ENCODE results near the gene KLF15. TPM values are rescaled to one million over a fixed set of nuclear protein-coding genes. Genes with fewer than 3 reads are reported as not detected.

The KLF15 gene
- total RNA-seq, 1 experiment from 2014 or later = 3.3 TPM

- Histone ChIP-seq H3K27ac (ENCODE audit: low read depth, low read length) (no peak overlapping the region), H3K4me1 (ENCODE audit: control insufficient read depth in 1 of 2, insufficient read depth in 2 of 2, low read length in 2 of 2) (no peaks in the 10 kb centered on the region), H3K9ac (ENCODE audit: low read length) (no peak overlapping the region), H3K4me2 (ENCODE audit: low read length) (no peak overlapping the region), H3K27me3 (ENCODE audit: insufficient read depth, low read length) (no peaks in the 10 kb centered on the region), H2AFZ (ENCODE audit: low read depth, low read length, poor library complexity, severe bottlenecking) (no peak overlapping the region), H4K20me1 (ENCODE audit: insufficient read depth) (no peaks in the 10 kb centered on the region), H3K9me3 (ENCODE audit: control insufficient read depth in 1 of 2, insufficient read depth in 1 of 2, low read depth in 1 of 2, low read length in 2 of 2) (no peaks in the 10 kb centered on the region), H3K79me2 (ENCODE audit: insufficient read depth, low read length) (no peaks in the 10 kb centered on the region), H3K9me2 (ENCODE audit: insufficient read depth) (no peaks in the 10 kb centered on the region), H3K4me3 (replicated peaks in 1 of 2; ENCODE audit: low read depth in 1 of 2, low read length in 2 of 2) (no peak overlapping the region), H3K36me3 (ENCODE audit: control insufficient read depth in 1 of 2, insufficient read depth in 2 of 2, low read length in 2 of 2) (no peaks in the 10 kb centered on the region)
- ChIA-PET POLR2A (no interaction called here), RAD21 (ENCODE audit: low non-redundant PET in 1 of 2, low total read pairs in 2 of 2, uncharacterized antibody in 2 of 2, unreplicated experiment in 2 of 2) (no interaction called here), CTCF (interaction anchor here (0.7 kb wide), 1 partner anchor 216 kb away, joined by 3 read pairs; no protein-coding TSS in a partner anchor)
- intact Hi-C loops (cut with micrococcal nuclease) = no loop called here
- ATAC-seq (no peak), DNase-seq (ENCODE audit: low read depth, low spot score) (no peak)
- BruUV-seq (replicated peaks) = no TSS peak
- TF ChIP-seq JUND (IDR thresholded peaks at IDR 0.05) (no peak), EZH2phosphoT487 (IDR thresholded peaks at IDR 0.05; ENCODE audit: borderline replicate concordance) (no peak), SRF (IDR thresholded peaks at IDR 0.05; ENCODE audit: low read depth) (no peak), TCF7L2 (IDR thresholded peaks at IDR 0.05; ENCODE audit: borderline replicate concordance, extremely low read depth, insufficient read depth, insufficient read length) (no peak), CTCF (IDR thresholded peaks at IDR 0.05 in 2 of 3, conservative IDR thresholded peaks at IDR 0.05 in 1 of 3; ENCODE audit: borderline replicate concordance in 1 of 3, insufficient read depth in 1 of 3, low read depth in 2 of 3, low read length in 2 of 3) (no peak), CEBPB (IDR thresholded peaks at IDR 0.05; ENCODE audit: low read depth) (no peak), ATF3 (IDR thresholded peaks at IDR 0.05) (no peak), ZFX (IDR thresholded peaks at IDR 0.05) (no peak), SIN3A (IDR thresholded peaks at IDR 0.05; ENCODE audit: low read depth) (no peak), FOSL1 (IDR thresholded peaks at IDR 0.05; ENCODE audit: low read depth) (no peak), YY1 (IDR thresholded peaks at IDR 0.05; ENCODE audit: extremely low read depth, insufficient replicate concordance, low read depth, low read length) (no peak), ZNF274 (IDR thresholded peaks at IDR 0.05; ENCODE audit: low read depth, low read length) (no peak), REST (IDR thresholded peaks at IDR 0.05; ENCODE audit: low read depth) (no peak), ELF1 (IDR thresholded peaks at IDR 0.05; ENCODE audit: borderline replicate concordance, low read depth) (no peak), CBX3 (IDR thresholded peaks at IDR 0.05; ENCODE audit: low read depth) (no peak), SP1 (IDR thresholded peaks at IDR 0.05; ENCODE audit: low read depth) (no peak), EGR1 (IDR thresholded peaks at IDR 0.05; ENCODE audit: low read depth) (no peak)
These were observed 7.4 kb downstream of the KLF15 start for GRCh38 chr3:126349611-126350501.

Data from HCT116 (cell line).